IMR-90 (cell line): ENCODE measurements around the gene OR6X1.

ENCODE experiments used
- BHLHE40 ChIP-seq: fragments of 150-350 bp; IDR thresholded peaks from 2 replicates; pipeline ENCODE4 v1.6.1; 2016; ENCODE audit warnings: mild to moderate bottlenecking, low read depth, low read length
- MAZ ChIP-seq: IDR thresholded peaks from 2 replicates; pipeline ENCODE4 v1.6.1; 2012; ENCODE audit warnings: low read depth, mild to moderate bottlenecking, low read length, improper control_type of control experiment, moderate library complexity, borderline replicate concordance
- POLR2A ChIP-seq: IDR thresholded peaks from 2 replicates; pipeline ENCODE4 v1.6.1; 2012; ENCODE audit warnings: mild to moderate bottlenecking, low read depth, low read length
- RFX5 ChIP-seq: IDR thresholded peaks from 2 replicates; pipeline ENCODE4 v1.8.0; 2012; ENCODE audit warnings: low read depth, mild to moderate bottlenecking, low read length, moderate library complexity
- SMC3 ChIP-seq: fragments of 150-350 bp; IDR thresholded peaks from 2 replicates; pipeline ENCODE4 v1.6.1; 2016; ENCODE audit warnings: low read depth, mild to moderate bottlenecking, antibody characterized with exemption, low read length, moderate library complexity
- TF ChIP-seq, protein P1 (sequence below): conservative IDR thresholded peaks from 2 replicates; pipeline ENCODE4 v1.5.1; 2012; ENCODE audit warnings: mild to moderate bottlenecking, low read depth, low read length, improper control_type of control experiment
- TF ChIP-seq, protein P2 (sequence below): fragments of 150-350 bp; IDR thresholded peaks from 2 replicates; pipeline ENCODE4 v1.6.1; 2017; ENCODE audit warnings: mild to moderate bottlenecking, antibody characterized with exemption, low read length, low read depth

DNA sequence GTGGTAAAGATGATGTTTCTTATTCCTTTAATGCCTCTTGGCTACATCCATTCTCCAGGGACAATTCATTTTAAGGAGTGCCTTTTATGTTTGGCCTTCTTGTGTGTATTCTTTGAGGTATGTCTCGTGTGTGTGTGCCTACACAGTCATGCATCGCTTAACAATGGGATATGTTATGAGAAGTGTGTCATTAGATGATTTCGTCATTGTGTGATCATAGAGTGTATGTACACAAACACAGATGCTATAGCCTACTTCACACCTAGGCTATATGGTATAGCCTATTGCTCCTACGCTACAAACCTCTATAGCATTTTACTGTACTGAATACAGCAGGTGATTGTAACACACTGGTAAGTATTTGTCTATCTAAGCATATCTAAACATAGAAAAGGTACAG lies 35.8 kb downstream of the OR6X1 start:
- TF ChIP-seq, protein P1, sequence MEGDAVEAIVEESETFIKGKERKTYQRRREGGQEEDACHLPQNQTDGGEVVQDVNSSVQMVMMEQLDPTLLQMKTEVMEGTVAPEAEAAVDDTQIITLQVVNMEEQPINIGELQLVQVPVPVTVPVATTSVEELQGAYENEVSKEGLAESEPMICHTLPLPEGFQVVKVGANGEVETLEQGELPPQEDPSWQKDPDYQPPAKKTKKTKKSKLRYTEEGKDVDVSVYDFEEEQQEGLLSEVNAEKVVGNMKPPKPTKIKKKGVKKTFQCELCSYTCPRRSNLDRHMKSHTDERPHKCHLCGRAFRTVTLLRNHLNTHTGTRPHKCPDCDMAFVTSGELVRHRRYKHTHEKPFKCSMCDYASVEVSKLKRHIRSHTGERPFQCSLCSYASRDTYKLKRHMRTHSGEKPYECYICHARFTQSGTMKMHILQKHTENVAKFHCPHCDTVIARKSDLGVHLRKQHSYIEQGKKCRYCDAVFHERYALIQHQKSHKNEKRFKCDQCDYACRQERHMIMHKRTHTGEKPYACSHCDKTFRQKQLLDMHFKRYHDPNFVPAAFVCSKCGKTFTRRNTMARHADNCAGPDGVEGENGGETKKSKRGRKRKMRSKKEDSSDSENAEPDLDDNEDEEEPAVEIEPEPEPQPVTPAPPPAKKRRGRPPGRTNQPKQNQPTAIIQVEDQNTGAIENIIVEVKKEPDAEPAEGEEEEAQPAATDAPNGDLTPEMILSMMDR = no peak
- no peak for TF ChIP-seq RFX5
- TF ChIP-seq POLR2A = no peak
- TF ChIP-seq, protein P2, sequence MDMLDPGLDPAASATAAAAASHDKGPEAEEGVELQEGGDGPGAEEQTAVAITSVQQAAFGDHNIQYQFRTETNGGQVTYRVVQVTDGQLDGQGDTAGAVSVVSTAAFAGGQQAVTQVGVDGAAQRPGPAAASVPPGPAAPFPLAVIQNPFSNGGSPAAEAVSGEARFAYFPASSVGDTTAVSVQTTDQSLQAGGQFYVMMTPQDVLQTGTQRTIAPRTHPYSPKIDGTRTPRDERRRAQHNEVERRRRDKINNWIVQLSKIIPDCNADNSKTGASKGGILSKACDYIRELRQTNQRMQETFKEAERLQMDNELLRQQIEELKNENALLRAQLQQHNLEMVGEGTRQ = no peak
- no peak for TF ChIP-seq MAZ
- TF ChIP-seq SMC3 = no peak
- no peak for TF ChIP-seq BHLHE40
